T-helper 22 cell (primary cell): ENCODE measurements around the gene PGLYRP3.
"Not testable (repeated sequence)": the region's sequence is repeated elsewhere in the genome, so short reads cannot be mapped to it uniquely, and the experiment has no call there.

Experiments
- DNase-seq: peaks from one replicate; pipeline ENCODE4 v3.0.0-alpha.2; 2020; ENCODE audit warnings: low read depth

The PGLYRP3 gene

GRCh38 chr1:153348511-153349362 is 36.0 kb upstream of the PGLYRP3 start, which contains the start of gene PGLYRP4:
Gene PGLYRP4 (minus strand): TSS chr1:153348841. CDS start chr1:153347932, 909 bp downstream.
- no peak for DNase-seq

DNA sequence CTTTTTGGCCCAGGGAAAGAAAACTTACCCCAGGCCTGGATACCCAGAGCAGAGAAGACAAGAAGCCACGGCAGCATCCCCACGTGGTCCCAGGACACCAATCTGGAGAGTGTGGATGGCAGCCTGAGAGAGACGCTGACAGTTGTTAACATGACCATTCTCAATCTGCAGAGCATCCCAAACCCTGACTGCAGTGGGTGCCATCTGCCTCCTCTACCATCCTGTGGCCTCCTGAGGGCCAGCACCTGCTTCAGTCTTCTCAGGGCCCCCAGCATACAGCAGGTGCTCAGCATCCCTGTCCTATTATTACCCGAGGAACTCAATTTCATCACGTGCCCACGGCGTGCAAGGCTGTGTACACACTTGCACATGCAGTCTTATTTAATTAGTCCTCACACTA is 35.1 kb upstream of the PGLYRP3 start:
- no peak for DNase-seq

DNA sequence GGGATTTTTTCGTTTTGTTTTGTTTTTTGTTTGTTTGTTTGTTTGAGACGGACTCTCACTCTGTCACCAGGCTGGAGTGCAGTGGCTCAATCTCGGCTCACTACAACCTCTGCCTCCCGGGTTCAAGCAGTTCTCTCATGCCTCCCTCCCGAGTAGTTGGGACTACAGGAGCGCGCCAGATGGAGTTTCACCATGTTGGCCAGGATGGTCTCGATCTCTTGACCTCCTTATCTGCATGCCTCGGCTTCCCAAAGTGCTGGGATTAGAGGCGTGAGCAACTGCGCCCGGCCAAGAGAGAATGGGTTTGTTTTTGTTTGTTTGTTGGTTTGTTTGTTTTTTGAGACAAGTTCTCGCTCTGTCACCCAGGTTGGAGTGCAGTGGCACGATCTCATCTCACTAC is 34.3 kb upstream of the PGLYRP3 start:
- not testable (repeated sequence) for DNase-seq

GRCh38 chr1:153346077-153346723 is 33.4 kb upstream of the PGLYRP3 start:
- DNase-seq: no peak

GRCh38 chr1:153345187-153346076 is 32.7 kb upstream of the PGLYRP3 start:
- no peak for DNase-seq

DNA sequence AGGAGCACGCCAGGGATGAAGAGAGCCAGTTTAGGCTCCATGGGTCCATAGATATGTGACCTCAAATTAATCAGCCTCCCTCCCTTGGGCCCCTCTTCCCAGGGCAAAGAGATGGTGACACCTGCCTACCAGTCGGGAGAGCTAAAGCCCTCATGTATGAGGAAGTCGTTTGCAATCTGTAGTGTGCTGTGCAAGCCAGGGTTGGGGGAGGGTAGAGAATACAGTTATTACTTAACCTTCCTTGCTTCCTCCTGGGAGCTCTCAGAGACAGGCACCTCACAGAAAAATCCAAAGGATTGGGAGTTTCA is 31.9 kb upstream of the PGLYRP3 start:
- no peak for DNase-seq

DNA sequence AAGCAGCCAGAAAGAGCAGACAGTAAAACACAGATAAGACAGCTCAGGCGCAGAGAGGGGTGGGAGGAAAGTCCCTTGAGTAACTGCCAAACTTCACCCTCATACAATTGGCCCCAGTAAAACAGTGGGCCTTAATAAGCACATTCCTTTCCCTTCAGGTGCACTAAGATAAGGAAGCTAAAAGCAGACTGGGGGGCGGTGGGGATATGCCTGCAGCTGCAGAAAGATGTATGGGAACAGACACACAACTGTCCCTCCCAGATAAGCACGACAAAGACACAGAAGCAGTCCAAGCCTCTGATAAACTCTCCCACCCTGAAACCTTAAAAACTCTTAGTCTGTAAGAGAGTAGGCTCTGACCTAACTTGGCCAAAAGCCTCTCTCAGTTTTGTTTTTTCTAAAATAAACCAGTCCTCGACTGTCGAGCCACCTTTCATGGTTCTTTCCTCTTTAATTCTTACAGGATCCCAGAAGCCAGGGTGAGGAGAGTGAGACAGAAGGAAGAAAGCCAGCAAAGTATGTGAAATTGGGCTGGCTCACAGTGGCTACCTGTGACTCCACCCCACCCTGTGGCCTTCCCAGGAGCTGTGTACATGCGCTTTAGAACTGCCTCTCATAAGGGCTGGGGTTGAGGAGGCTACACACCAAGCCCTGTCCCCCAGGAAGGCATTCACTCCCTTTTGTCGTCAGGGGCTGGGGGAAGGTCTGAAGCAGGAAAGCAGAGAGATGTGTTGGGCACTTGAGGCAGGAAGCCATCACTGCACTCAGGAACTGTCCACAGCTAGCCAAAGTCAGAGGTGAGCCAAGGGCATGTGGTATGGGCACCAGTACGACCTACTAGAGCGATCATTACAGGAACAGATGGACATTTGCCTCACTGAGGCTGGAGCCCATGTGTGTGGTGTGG is 31.3 kb upstream of the PGLYRP3 start:
- no peak for DNase-seq

GRCh38 chr1:153343040-153343681 is 30.4 kb upstream of the PGLYRP3 start:
- no peak for DNase-seq

DNA sequence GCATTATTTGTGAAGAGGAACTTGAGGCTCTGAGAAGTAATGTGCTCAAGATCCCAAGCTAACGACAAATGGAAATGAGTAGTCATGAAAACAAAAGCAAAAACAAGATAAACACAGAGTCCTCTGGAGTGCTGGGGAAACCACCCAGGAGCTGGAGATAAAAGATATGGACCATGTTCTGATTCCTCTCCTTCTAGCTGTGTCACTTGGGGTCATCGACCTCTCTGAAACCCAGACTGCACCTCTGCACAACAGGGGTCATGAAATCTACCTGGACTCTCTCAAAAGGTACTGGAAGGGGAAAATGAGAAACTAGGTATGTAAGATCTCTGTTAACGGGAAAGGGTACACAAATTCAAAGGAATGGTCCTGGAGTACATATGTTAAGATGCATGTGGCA is 29.4 kb upstream of the PGLYRP3 start:
- DNase-seq: no peak

- DNase-seq: no peak
Measured at GRCh38 chr1:153341431-153341934, 28.7 kb upstream of the PGLYRP3 start.

- no peak for DNase-seq
Measured at GRCh38 chr1:153340356-153340755, 27.6 kb upstream of the PGLYRP3 start.

DNA sequence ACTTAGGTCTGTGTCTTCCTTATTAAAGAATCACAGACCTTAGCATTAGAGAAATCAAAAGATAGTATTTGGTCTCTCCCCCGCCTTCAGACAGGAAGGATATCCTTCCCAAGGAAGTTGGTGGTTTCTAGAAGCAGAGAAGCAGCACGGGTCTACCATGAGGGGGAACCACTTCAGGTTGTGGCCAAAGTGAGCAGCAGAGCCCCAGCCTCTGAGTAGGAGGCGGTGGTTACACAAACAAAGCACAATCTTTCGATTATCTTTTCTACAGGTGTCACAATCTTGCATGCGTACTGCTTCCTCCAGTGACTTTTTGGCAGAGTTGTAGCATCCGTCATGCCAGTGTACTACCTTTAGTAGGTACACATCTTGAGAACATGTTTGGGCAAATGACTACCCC is 27.1 kb upstream of the PGLYRP3 start:
- no peak for DNase-seq

DNA sequence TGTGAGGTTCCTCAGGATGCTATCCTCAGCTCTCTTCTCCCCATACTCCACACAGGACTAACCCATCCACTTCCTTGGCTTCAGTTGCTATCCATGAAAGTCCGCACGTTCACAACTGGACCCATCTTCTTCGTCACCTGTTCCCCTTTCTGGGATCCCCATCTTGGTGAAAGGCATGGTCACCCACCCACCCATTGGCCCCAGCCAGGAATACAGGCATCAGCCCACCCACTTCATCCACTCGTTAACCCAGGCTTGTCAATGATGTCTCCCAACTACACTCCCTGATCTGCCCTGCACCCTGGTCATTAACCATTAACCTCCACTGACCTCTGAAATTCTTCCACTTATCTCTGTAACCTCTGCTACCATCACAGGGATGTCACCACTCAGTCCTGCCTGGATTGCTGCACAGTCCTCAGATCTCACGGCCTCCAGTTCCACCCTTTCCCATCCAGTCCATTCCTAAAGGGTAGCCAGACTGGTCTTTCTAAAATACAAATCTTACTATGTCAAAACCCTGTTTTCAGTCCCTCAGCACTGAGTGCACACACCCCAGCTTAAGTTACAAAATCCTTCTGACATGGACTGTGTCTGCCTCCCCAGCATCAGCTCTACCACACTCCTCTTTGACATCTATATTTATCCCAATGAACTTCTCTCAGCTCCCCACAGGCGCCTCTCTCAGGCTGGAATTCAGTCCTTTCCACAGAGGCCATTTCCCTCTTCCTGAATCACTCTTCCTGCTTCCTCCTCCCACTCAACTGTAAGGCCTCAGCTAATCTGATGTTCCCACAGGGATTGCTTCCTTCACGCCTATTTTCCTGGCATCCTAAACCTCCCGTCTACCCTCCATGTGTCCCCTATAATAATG is 25.5 kb upstream of the PGLYRP3 start:
- DNase-seq: no peak

DNA sequence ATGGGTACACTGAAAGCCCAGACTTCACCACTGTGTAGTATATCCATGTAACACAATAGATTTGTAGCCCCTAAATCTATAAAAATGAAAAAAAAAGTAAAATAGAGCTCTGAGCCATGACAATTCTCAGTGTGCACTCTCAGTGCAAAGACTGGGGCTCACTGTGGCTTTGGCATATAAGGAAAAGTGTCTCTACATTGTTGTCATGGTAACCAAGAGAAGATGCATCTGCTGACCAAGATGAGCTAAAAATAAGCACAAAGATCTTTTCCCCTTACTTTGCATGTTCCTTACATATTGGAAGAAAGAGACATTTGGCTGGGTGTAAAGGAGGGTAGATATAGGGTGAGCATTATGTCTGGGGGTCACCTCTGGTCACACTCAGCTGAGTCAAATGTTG is 23.9 kb upstream of the PGLYRP3 start:
- DNase-seq: no peak

DNA sequence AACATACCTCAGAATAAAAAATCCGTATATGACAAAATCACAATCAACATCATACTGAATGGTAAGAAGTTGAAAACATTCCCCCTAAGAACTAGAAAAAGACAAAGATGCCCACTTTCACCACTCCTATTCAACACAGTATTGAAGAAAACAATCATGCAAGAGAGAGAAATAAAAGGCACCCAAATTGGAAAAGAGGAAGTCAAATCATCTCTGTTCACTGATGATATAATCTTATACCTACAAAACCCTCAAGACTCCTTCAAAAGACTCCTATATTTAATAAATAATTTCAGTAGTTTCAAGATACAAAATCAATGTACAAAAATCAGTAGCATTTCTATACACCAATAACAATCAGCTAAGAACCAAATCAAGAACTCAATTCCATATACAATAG is 21.1 kb upstream of the PGLYRP3 start:
- DNase-seq: no peak

GRCh38 chr1:153324912-153325311 is 12.2 kb upstream of the PGLYRP3 start:
- DNase-seq: no peak

GRCh38 chr1:153322568-153322967 is 9.8 kb upstream of the PGLYRP3 start:
- no peak for DNase-seq

DNA sequence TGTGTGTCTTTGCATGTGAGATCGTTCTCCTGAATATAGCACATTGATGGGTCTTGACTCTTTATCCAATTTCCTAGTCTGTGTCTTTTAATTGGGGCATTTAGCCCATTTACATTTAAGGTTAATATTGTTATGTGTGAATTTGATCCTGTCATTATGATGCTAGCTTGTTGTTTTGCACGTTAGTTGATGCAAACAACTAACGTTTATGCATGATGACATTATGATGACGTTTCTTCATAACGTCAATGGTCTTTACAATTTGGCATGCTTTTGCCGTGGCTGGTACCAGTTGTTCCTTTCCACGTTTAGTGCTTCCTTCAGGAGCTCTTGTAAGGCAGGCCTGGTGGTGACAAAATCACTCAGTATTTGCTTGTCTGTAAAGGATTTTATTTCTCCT is 5.4 kb upstream of the PGLYRP3 start:
- DNase-seq: not testable (repeated sequence)

DNA sequence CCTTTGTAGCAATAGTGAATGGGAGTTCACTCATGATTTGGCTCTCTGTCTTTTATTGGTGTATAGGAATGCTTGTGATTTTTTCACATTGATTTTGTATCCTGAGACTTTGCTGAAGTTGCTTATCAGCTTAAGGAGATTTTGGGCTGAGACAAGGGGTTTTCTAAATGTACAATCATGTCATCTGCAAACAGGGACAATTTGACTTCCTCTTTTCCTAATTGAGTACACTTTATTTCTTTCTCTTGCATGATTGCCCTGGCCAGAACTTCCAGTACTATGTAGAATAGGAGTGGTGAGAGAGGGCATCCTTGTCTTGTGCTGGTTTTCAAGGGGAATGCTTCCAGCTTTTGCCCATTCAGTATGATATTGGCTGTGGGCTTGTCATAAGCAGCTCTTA is 3.3 kb upstream of the PGLYRP3 start:
- DNase-seq: not testable (repeated sequence)

DNA sequence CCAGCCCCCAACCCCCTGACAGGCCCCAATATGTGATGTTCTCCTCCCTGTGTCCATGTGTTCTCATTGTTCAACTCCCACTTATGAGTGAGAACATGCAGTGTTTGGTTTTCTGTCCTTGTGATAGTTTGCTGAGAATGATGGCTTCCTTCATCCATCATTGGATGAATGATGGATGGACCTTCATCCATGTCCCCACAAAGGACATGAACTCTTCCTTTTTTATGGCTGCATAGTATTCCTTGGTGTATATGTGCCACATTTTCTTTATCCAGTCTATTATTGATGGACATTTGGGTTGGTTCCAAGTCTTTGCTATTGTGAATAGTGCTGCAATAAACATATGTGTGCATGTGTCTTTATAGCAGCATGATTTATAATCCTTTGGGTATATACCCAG is 1.6 kb upstream of the PGLYRP3 start:
- not testable (repeated sequence) for DNase-seq
